Activated naive CD4-positive, alpha-beta T cell treated with anti-CD3 and anti-CD28 coated beads, Interleukin-2, amount 10 ng/mL, durations not matched to agents 5 hours and 36 hours (primary cell): Measurements from ENCODE around the gene B3GALT2. TPM values are rescaled to one million over a fixed set of nuclear protein-coding genes. Genes with fewer than 3 reads are reported as not detected.

Experiments used
- microRNA-seq: library from miRNA; unstranded; fragments of <30 nt; microRNA quantifications from one replicate; pipeline ENCODE4 v1.2.0, GENCODE V29; 2022; ENCODE audit warnings: borderline microRNAs expressed, borderline replicate concordance
- total RNA-seq, 2 experiments: library from RNA; stranded (reverse); gene quantifications; one replicate each; pipeline ENCODE4 v1.2.3, GENCODE V29; 2021

The B3GALT2 gene
- total RNA-seq: under 1 TPM; 0.26 to 0.40 TPM

DNA sequence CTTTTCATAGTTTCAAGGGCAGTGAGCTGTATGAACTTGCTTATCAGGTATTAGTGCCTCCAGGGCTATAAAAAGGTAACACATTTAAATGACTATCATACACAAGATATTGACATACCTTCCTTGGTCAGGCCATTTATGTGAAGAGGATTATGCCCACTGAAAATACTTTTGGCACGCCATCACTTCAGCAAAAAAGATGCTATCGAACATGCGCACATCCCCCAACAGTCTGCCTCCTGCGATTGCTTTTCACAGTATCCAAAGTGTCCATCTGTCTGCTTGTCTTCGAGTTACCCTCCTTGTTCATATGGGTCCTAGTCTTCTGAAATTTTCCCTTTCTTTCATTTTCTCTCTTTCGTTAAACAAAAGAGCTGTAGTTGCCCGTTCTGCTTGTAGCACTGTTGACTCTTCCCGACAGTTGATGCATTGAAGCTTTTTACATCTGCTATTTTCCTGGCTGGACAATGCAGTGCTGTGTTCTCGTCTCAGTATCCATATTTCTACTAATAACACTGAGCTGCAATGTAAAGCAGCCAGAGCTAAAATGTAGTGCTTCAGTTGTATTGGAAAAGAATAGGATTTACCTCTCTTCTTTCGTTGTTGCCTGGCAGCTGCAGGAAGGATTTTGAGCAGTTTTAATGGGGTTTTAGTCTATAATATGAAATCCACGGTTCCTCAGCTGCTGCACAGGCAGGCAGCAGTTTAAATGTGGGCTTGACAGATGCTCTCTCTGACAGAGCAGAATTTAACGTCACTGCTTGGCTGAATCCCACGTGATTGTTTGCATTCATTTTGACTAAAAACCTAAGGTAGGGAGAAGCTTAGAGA, at the start of gene B3GALT2:
TSS of gene B3GALT2 (minus strand) at position 713 of the 831 bp plus-strand sequence. CDS start 5,051 bp downstream, outside the sequence.

Small RNAs within 50 kb of the gene (microRNA-seq; reads per million reads assigned to microRNA genes)
- not detected for gene MIR1278

Other genes with a start within 250 kb of the B3GALT2 start
- gene UCHL5, start 127.3 kb downstream of the B3GALT2 start, total RNA-seq: 10 to 100 TPM; 36.8 to 41.9 TPM
- gene RO60, start 127.0 kb downstream of the B3GALT2 start, total RNA-seq: 10 to 100 TPM; 52.0 to 61.4 TPM
- 10 to 100 TPM; 17.1 to 18.4 TPM for gene GLRX2, start 81.2 kb downstream of the B3GALT2 start, total RNA-seq
- 10 to 100 TPM; 47.8 to 50.4 TPM for gene CDC73, start 64.6 kb downstream of the B3GALT2 start, total RNA-seq